Fibroblast of lung (primary cell): Measurements from ENCODE around the gene DCTPP1. TPM values are rescaled to one million over a fixed set of nuclear protein-coding genes. Genes with fewer than 3 reads are reported as not detected.

Source experiments
- DNase-seq, 2 donors: peaks; one replicate each; pipeline versions ENCODE4 v3.0.0 to v3.0.0-alpha.2; 2010; ENCODE audit warnings: low read depth in 2 of 2
- H2AFZ ChIP-seq: 2 replicates; pipeline ENCODE4 v1.5.1; 2012; ENCODE audit warnings: low read length, control low read depth, inconsistent platforms
- H3K27ac ChIP-seq: 2 replicates; pipeline ENCODE4 v1.5.1; 2011; ENCODE audit warnings: low read length, control low read depth; ENCODE audit not compliant: insufficient read depth
- H3K27me3 ChIP-seq: 2 replicates; pipeline ENCODE4 v1.5.1; 2011; ENCODE audit warnings: mild to moderate bottlenecking, low read length; ENCODE audit not compliant: control insufficient read depth, insufficient read depth
- H3K36me3 ChIP-seq: 2 replicates; pipeline ENCODE4 v1.5.1; 2011; ENCODE audit warnings: low read length; ENCODE audit not compliant: control insufficient read depth, insufficient read depth
- H3K4me1 ChIP-seq: 2 replicates; pipeline ENCODE4 v1.5.1; 2011; ENCODE audit warnings: low read length; ENCODE audit not compliant: control insufficient read depth, insufficient read depth; ENCODE audit errors: extremely low read depth
- H3K4me2 ChIP-seq: 2 replicates; pipeline ENCODE4 v1.5.1; 2011; ENCODE audit warnings: low read length, control low read depth; ENCODE audit not compliant: insufficient read depth; ENCODE audit errors: extremely low read depth
- H3K4me3 ChIP-seq, 4 experiments: fragments of 200-600 bp in 1 of 4; sonication (generic) in 1 of 4; replicated peaks in 1 of 4; 2 replicates each; pipeline ENCODE4 v1.5.1; 2011 to 2016; ENCODE audit warnings: low read length in 4 of 4, low read depth in 3 of 4, mild to moderate bottlenecking in 3 of 4, control low read depth in 2 of 4, inconsistent platforms in 1 of 4, mixed read lengths in 1 of 4; ENCODE audit not compliant: insufficient read depth in 1 of 4; ENCODE audit errors: control extremely low read depth in 1 of 4
- H3K79me2 ChIP-seq: 2 replicates; pipeline ENCODE4 v1.5.1; 2012; ENCODE audit warnings: mild to moderate bottlenecking, low read length, inconsistent platforms; ENCODE audit not compliant: control insufficient read depth, insufficient read depth
- H3K9ac ChIP-seq: 2 replicates; pipeline ENCODE4 v1.5.1; 2011; ENCODE audit warnings: mild to moderate bottlenecking, low read length, control low read depth; ENCODE audit not compliant: insufficient read depth
- H3K9me3 ChIP-seq: 2 replicates; pipeline ENCODE4 v1.5.1; 2012; ENCODE audit warnings: low read depth, low read length; ENCODE audit not compliant: control insufficient read depth, insufficient read depth
- H4K20me1 ChIP-seq: 2 replicates; pipeline ENCODE4 v1.5.1; 2011; ENCODE audit warnings: low read length; ENCODE audit not compliant: control insufficient read depth, insufficient read depth; ENCODE audit errors: extremely low read depth
- CTCF ChIP-seq, 2 donors: IDR thresholded peaks in 1 of 2; conservative IDR thresholded peaks in 1 of 2; 1 replicate in 1 of 2; 2 replicates in 1 of 2; pipeline ENCODE4 v1.5.1; 2011 to 2012; ENCODE audit warnings: low read length in 2 of 2, control low read depth in 1 of 2, inconsistent platforms in 1 of 2, low read depth in 1 of 2, mild to moderate bottlenecking in 1 of 2
- EZH2 ChIP-seq: IDR thresholded peaks from 2 replicates; pipeline ENCODE4 v1.5.1; 2012; ENCODE audit warnings: low read length, control low read depth, mild to moderate bottlenecking; ENCODE audit errors: missing control alignments
- polyA plus RNA-seq, 2 donors: library from polyadenylated mRNA; depleted of rRNA in 1 of 2; stranded (reverse) in 1 of 2; unstranded in 1 of 2; fragments of >200 nt; gene quantifications; 2 replicates each; pipeline ENCODE4 v1.2.1, GENCODE V29; 2011 to 2012; ENCODE audit warnings: missing spikeins in 1 of 2
- total RNA-seq: library from RNA; depleted of rRNA; stranded (reverse); fragments of >200 nt; gene quantifications from 2 replicates; pipeline ENCODE4 v1.2.1, GENCODE V29; 2014

DCTPP1 gene
- total and polyA plus RNA-seq, 2 donors (not counting 1 experiment from before 2014, with no cell fraction given) = 6.6 to 23.6 TPM

- peak overlapping the region; percentile 92 for H2AFZ ChIP-seq
- peak overlapping the region; percentile 5 for H3K27ac ChIP-seq
- DNase-seq = no peak
- no peak overlapping the region for H3K9ac ChIP-seq
- TF ChIP-seq CTCF (conservative IDR thresholded peaks at IDR 0.05 in 1 of 2, IDR thresholded peaks at IDR 0.05 in 1 of 2; ENCODE audit: low read depth in 1 of 2, low read length in 2 of 2) (no peak), EZH2 (no peak)
- peak overlapping the region; percentile 81 to 92 (median 88) for H3K4me3 ChIP-seq
- H4K20me1 ChIP-seq = no peaks in the 10 kb centered on the region
- peaks cover 6% of the 10 kb centered on the region for H3K27me3 ChIP-seq
- H3K4me1 ChIP-seq = peaks cover 2% of the 10 kb centered on the region
- peak overlapping the region; percentile 75 for H3K4me2 ChIP-seq
- H3K36me3 ChIP-seq = peaks cover 4% of the 10 kb centered on the region
- H3K9me3 ChIP-seq = no peaks in the 10 kb centered on the region
- H3K79me2 ChIP-seq = peaks cover 6% of the 10 kb centered on the region
Measured at GRCh38 chr16:30430428-30430970, 669 bp upstream of the DCTPP1 start.

- H4K20me1 ChIP-seq = no peaks in the 10 kb centered on the region
- peaks cover 6% of the 10 kb centered on the region for H3K79me2 ChIP-seq
- DNase-seq = no peak
- no peak overlapping the region for H3K27ac ChIP-seq
- H3K36me3 ChIP-seq = peaks cover 5% of the 10 kb centered on the region
- H3K4me1 ChIP-seq = peaks cover 2% of the 10 kb centered on the region
- no peak for TF ChIP-seq EZH2
- TF ChIP-seq CTCF (conservative IDR thresholded peaks at IDR 0.05 in 1 of 2, IDR thresholded peaks at IDR 0.05 in 1 of 2; ENCODE audit: low read depth in 1 of 2, low read length in 2 of 2) = no peak
- H3K9me3 ChIP-seq = no peaks in the 10 kb centered on the region
- H3K9ac ChIP-seq = peak overlapping the region; percentile 46
- H2AFZ ChIP-seq = peak overlapping the region; percentile 94
- H3K4me3 ChIP-seq = peak overlapping the region; percentile 81 to 92 (median 88)
- peak overlapping the region; percentile 99 for H3K4me2 ChIP-seq
- H3K27me3 ChIP-seq = peaks cover under 1% of the 10 kb centered on the region
Measured at GRCh38 chr16:30429418-30429677, 482 bp downstream of the DCTPP1 start.

GRCh38 chr16:30428055-30428454 lies 1.8 kb downstream of the DCTPP1 start:
- no peak overlapping the region for H3K4me3 ChIP-seq
- no peaks in the 10 kb centered on the region for H3K9me3 ChIP-seq
- peaks cover 6% of the 10 kb centered on the region for H3K79me2 ChIP-seq
- TF ChIP-seq CTCF (conservative IDR thresholded peaks at IDR 0.05 in 1 of 2, IDR thresholded peaks at IDR 0.05 in 1 of 2; ENCODE audit: low read depth in 1 of 2, low read length in 2 of 2) = no peak
- no peak for TF ChIP-seq EZH2
- H3K27ac ChIP-seq = no peak overlapping the region
- H3K27me3 ChIP-seq = no peaks in the 10 kb centered on the region
- H3K4me2 ChIP-seq = no peak overlapping the region
- H2AFZ ChIP-seq = no peak overlapping the region
- no peak overlapping the region for H3K9ac ChIP-seq
- H3K36me3 ChIP-seq = peaks cover 9% of the 10 kb centered on the region
- DNase-seq = no peak
- H4K20me1 ChIP-seq = no peaks in the 10 kb centered on the region
- peaks cover 2% of the 10 kb centered on the region for H3K4me1 ChIP-seq
